SK-N-SH (cell line): ENCODE measurements around the gene ZNF277. TPM values are rescaled to one million over a fixed set of nuclear protein-coding genes. Genes with fewer than 3 reads are reported as not detected.

Experiments used
- CTCF ChIA-PET: fragments of 300-600, 350-600 bp; formaldehyde crosslinking; extraction: SDS; loops from one replicate; lab custom pipeline; 2021; lab: Yijun Ruan, JAX
- POLR2A ChIA-PET: fragments of 350-600 bp; sonication (Branson Sonifier 250); formaldehyde crosslinking; extraction: SDS; loops from one replicate; lab custom pipeline; 2020; ENCODE audit warnings: antibody characterized with exemption, inconsistent platforms; lab: Yijun Ruan, JAX
- DNase-seq: peaks from one replicate; pipeline ENCODE4 v3.0.0; 2012
- H2AFZ ChIP-seq: fragments of 200-600 bp; sonication (generic); 2 replicates; pipeline ENCODE4 v1.8.1; 2016; ENCODE audit warnings: antibody characterized with exemption, mild to moderate bottlenecking, low read depth
- H3F3A ChIP-seq: fragments of 200-600 bp; sonication (generic); replicated peaks from 2 replicates; pipeline ENCODE3; 2016; ENCODE audit warnings: antibody characterized with exemption, mild to moderate bottlenecking; ENCODE audit not compliant: insufficient read depth
- H3K27ac ChIP-seq, 2 experiments: fragments of 200-500 bp in 1 of 2; fragments of 200-600 bp in 1 of 2; sonication (Bioruptor generic) in 1 of 2; sonication (generic), shearing (Covaris generic) in 1 of 2; 2 replicates each; pipeline versions ENCODE4 v1.5.1 to v1.6.1; 2014 to 2016; ENCODE audit warnings: low read depth in 2 of 2, inconsistent platforms in 1 of 2, low read length in 1 of 2, mild to moderate bottlenecking in 1 of 2, mixed read lengths in 1 of 2
- H3K27me3 ChIP-seq: fragments of 200-600 bp; sonication (generic), shearing (Covaris generic); 2 replicates; pipeline ENCODE4 v1.6.1; 2016; ENCODE audit warnings: mixed run types; ENCODE audit not compliant: insufficient read depth
- H3K36me3 ChIP-seq, 2 experiments: fragments of 200-500 bp in 1 of 2; fragments of 200-600 bp in 1 of 2; sonication (Bioruptor generic) in 1 of 2; sonication (generic) in 1 of 2; replicated peaks in 1 of 2; 2 replicates each; pipeline versions ENCODE3 to v1.5.1; 2014 to 2016; ENCODE audit warnings: low read length in 1 of 2, mild to moderate bottlenecking in 1 of 2; ENCODE audit not compliant: insufficient read depth in 2 of 2, control insufficient read depth in 1 of 2
- H3K4me1 ChIP-seq, 2 experiments: fragments of 200-500 bp in 1 of 2; fragments of 200-600 bp in 1 of 2; sonication (Bioruptor generic) in 1 of 2; sonication (generic), shearing (Covaris generic) in 1 of 2; 2 replicates each; pipeline versions ENCODE4 v1.5.1 to v1.6.1; 2014 to 2016; ENCODE audit warnings: low read depth in 1 of 2, low read length in 1 of 2, mixed run types in 1 of 2; ENCODE audit not compliant: insufficient read depth in 2 of 2, control insufficient read depth in 1 of 2
- H3K4me2 ChIP-seq: fragments of 200-600 bp; sonication (generic), shearing (Covaris generic); 2 replicates; pipeline ENCODE4 v1.6.1; 2017; ENCODE audit warnings: mixed run types
- H3K4me3 ChIP-seq, 2 experiments: fragments of 200-500 bp in 1 of 2; fragments of 200-600 bp in 1 of 2; sonication (Bioruptor generic) in 1 of 2; sonication (generic), shearing (Covaris generic) in 1 of 2; 2 replicates each; pipeline versions ENCODE4 v1.5.1 to v1.8.1; 2014 to 2016; ENCODE audit warnings: low read depth in 2 of 2, inconsistent platforms in 1 of 2, low read length in 1 of 2, mild to moderate bottlenecking in 1 of 2, mixed read lengths in 1 of 2, moderate library complexity in 1 of 2
- H3K79me2 ChIP-seq: fragments of 200-600 bp; sonication (generic); 2 replicates; pipeline ENCODE4 v1.8.1; 2017; ENCODE audit warnings: mild to moderate bottlenecking; ENCODE audit not compliant: insufficient read depth
- H3K9ac ChIP-seq: fragments of 200-600 bp; sonication (generic); 2 replicates; pipeline ENCODE4 v1.6.1; 2017; ENCODE audit warnings: mixed run types
- H3K9me2 ChIP-seq: fragments of 200-600 bp; sonication (generic); 2 replicates; pipeline ENCODE4 v1.6.1; 2017; ENCODE audit warnings: mixed run types
- H3K9me3 ChIP-seq: fragments of 200-600 bp; sonication (generic); 2 replicates; pipeline ENCODE4 v1.6.1; 2017; ENCODE audit warnings: mixed run types, mild to moderate bottlenecking, moderate library complexity
- H4K20me1 ChIP-seq: fragments of 200-600 bp; sonication (generic); 2 replicates; pipeline ENCODE4 v1.6.1; 2017; ENCODE audit warnings: mild to moderate bottlenecking, mixed run types; ENCODE audit not compliant: insufficient read depth
- EZH2phosphoT487 ChIP-seq: fragments of 200-600 bp; sonication (generic); IDR thresholded peaks from 2 replicates; pipeline ENCODE4 v1.6.1; 2017; ENCODE audit warnings: low read depth, mixed run types, mild to moderate bottlenecking, antibody characterized with exemption, moderate library complexity, borderline replicate concordance
- FOSL2 ChIP-seq: IDR thresholded peaks from 2 replicates; pipeline ENCODE4 v1.4.0; 2012; ENCODE audit warnings: low read depth, mild to moderate bottlenecking, moderate library complexity, borderline replicate concordance
- GATA2 ChIP-seq: sonication (generic); formaldehyde crosslinking; IDR thresholded peaks from 2 replicates; pipeline ENCODE4 v1.5.0; 2020; ENCODE audit warnings: mild to moderate bottlenecking, missing genetic modification reagents
- JUND ChIP-seq: IDR thresholded peaks from 2 replicates; pipeline ENCODE4 v1.4.0; 2012
- MAX ChIP-seq: IDR thresholded peaks from 2 replicates; pipeline ENCODE4 v1.4.0; 2012; ENCODE audit warnings: low read depth
- MXI1 ChIP-seq: IDR thresholded peaks from 2 replicates; pipeline ENCODE4 v1.6.1; 2012; ENCODE audit warnings: mild to moderate bottlenecking, low read depth, low read length, improper control_type of control experiment
- RCOR1 ChIP-seq: fragments of 150-350 bp; IDR thresholded peaks from 2 replicates; pipeline ENCODE4 v1.6.1; 2017; ENCODE audit warnings: antibody characterized with exemption, low read length
- REST ChIP-seq: IDR thresholded peaks from 2 replicates; pipeline ENCODE4 v1.6.1; 2012; ENCODE audit warnings: mild to moderate bottlenecking, low read depth, low read length, moderate library complexity
- SIN3A ChIP-seq: IDR thresholded peaks from 2 replicates; pipeline ENCODE4 v1.6.1; 2012; ENCODE audit warnings: low read depth, mild to moderate bottlenecking, low read length, moderate library complexity, borderline replicate concordance
- TAF1 ChIP-seq: IDR thresholded peaks from 2 replicates; pipeline ENCODE4 v1.6.1; 2012; ENCODE audit warnings: low read depth, mild to moderate bottlenecking, low read length, moderate library complexity, borderline replicate concordance
- TCF12 ChIP-seq: IDR thresholded peaks from 2 replicates; pipeline ENCODE4 v1.4.0; 2012
- WGBS: methylation state at CpG from one replicate; pipeline ENCODE4 v1.1.6; 2017; ENCODE audit warnings: low lambda C conversion rate; 5-methylcytosine and 5-hydroxymethylcytosine counted together
- polyA plus RNA-seq, 3 experiments: library from polyadenylated mRNA; depleted of rRNA; stranded (reverse); fragments of >200 nt; gene quantifications; 2 replicates each; pipeline ENCODE4 v1.2.3, GENCODE V29; 2012

ZNF277 gene
- polyA plus RNA-seq, 1 of the 3 experiments (the other 2 are of a cell fraction) = 11.5 TPM

- no peaks in the 10 kb centered on the region for H3F3A ChIP-seq
- no peak for DNase-seq
- H3K9me2 ChIP-seq = no peaks in the 10 kb centered on the region
- CTCF ChIA-PET = interaction anchor here (1.3 kb wide), 1 partner anchor 33 kb away, joined by 3 read pairs; no protein-coding TSS in a partner anchor
- H3K9ac ChIP-seq = no peak overlapping the region
- POLR2A ChIA-PET = interaction anchor here (0.6 kb wide), 1 partner anchor 41 kb away, joined by 4 read pairs; no protein-coding TSS in a partner anchor
- 0 out of 2 replicates have a peak, but pooled peaks cover 12% of the 10 kb centered on the region for H4K20me1 ChIP-seq
- no peaks in the 10 kb centered on the region for H3K27me3 ChIP-seq
- no peaks in the 10 kb centered on the region for H3K9me3 ChIP-seq
- no peak overlapping the region for H2AFZ ChIP-seq
- no peak overlapping the region for H3K4me3 ChIP-seq
- 61% methylated on average over 1 of the region's 1 CpG for WGBS
- peaks cover 88% of the 10 kb centered on the region for H3K79me2 ChIP-seq
- H3K36me3 ChIP-seq = no peaks in the 10 kb centered on the region
- TF ChIP-seq JUND = no peak
- no peak for TF ChIP-seq TAF1
- TF ChIP-seq RCOR1 = no peak
- TF ChIP-seq MAX = no peak
- no peak for TF ChIP-seq GATA2
- TF ChIP-seq EZH2phosphoT487 = no peak
- no peak for TF ChIP-seq REST
- no peak for TF ChIP-seq TCF12
- no peak for TF ChIP-seq FOSL2
- H3K27ac ChIP-seq = no peak overlapping the region
- H3K4me1 ChIP-seq = peaks cover 0 to 12% of the 10 kb centered on the region in 2 experiments; a peak in 2 of 4 replicates
- H3K4me2 ChIP-seq = no peak overlapping the region
Observed at GRCh38 chr7:112211348-112211907, 4.9 kb downstream of the ZNF277 start.

- Histone ChIP-seq H4K20me1 (0 out of 2 replicates have a peak, but pooled peaks cover 12% of the 10 kb centered on the region), H3K9me2 (no peaks in the 10 kb centered on the region), H3K27ac (no peak overlapping the region), H3K4me2 (no peak overlapping the region), H3K9ac (no peak overlapping the region), H3K36me3 (no peaks in the 10 kb centered on the region), H3F3A (no peaks in the 10 kb centered on the region), H3K9me3 (no peaks in the 10 kb centered on the region), H3K79me2 (peaks cover 77% of the 10 kb centered on the region), H3K27me3 (no peaks in the 10 kb centered on the region), H3K4me1 (peaks cover 0 to 6% of the 10 kb centered on the region in 2 experiments; a peak in 2 of 4 replicates), H3K4me3 (no peak overlapping the region), H2AFZ (no peak overlapping the region)
- CTCF ChIA-PET = interaction anchor here (1.3 kb wide), 1 partner anchor 35 kb away, joined by 3 read pairs; no protein-coding TSS in a partner anchor
- WGBS = 94% methylated on average over 2 of the region's 2 CpGs
- TF ChIP-seq TAF1 (no peak), MXI1 (no peak), SIN3A (no peak), REST (no peak)
- no peak for DNase-seq
- POLR2A ChIA-PET = no interaction called here
Observed at GRCh38 chr7:112212571-112212970, 6.1 kb downstream of the ZNF277 start.
